ENCODE results near the gene AKAP13. TPM values are rescaled to one million over a fixed set of nuclear protein-coding genes. Genes with fewer than 3 reads are reported as not detected.
A peak's percentile ranks its signal among the peaks of the same experiment; 100 is the strongest.

Gene AKAP13
- total RNA-seq, 1 experiment from 2014 or later: 47.3 TPM

DNA sequence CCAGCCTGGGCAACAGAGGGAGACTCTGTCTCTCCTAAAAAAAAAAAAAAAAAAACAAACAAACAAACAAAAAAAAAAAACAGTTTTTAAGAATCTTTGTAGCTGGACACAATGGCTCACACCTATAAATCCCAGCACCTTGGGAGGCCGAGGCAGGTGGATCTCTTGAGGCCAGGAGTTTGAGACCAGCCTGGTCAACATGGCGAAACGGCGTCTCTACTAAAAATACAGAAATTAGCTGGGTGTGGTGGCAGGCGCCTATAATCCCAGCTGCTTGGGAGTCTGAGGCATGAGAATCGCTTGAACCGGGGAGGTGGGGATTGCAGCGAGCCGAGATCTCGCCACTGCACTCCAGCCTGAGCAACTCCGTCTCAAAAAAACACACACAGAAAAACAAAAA is 361.3 kb downstream of the AKAP13 start:
- Histone ChIP-seq H3K9me3 (ENCODE audit: control insufficient read depth, low read depth, low read length) (no peaks in the 10 kb centered on the region), H3K14ac (ENCODE audit: insufficient read depth, low read length) (no peak overlapping the region), H3K4ac (ENCODE audit: low read depth, low read length) (no peak overlapping the region), H3K79me1 (ENCODE audit: insufficient read depth, low read depth, low read length, poor library complexity, severe bottlenecking) (no peaks in the 10 kb centered on the region), H3K23me2 (ENCODE audit: insufficient read length, low read depth, low read length, poor library complexity, severe bottlenecking) (no peaks in the 10 kb centered on the region), H3K4me2 (ENCODE audit: insufficient read depth, insufficient read length, low read length) (no peak overlapping the region), H3K9ac (ENCODE audit: extremely low read depth, insufficient read length, low read length) (no peak overlapping the region), H4K91ac (ENCODE audit: insufficient read length, low read depth, low read length) (no peak overlapping the region), H3K27me3 (ENCODE audit: insufficient read depth, low read length) (no peaks in the 10 kb centered on the region), H4K20me1 (ENCODE audit: control insufficient read depth, insufficient read depth, insufficient read length) (no peaks in the 10 kb centered on the region), H3K79me2 (ENCODE audit: insufficient read depth, low read length) (no peaks in the 10 kb centered on the region), H2AFZ (ENCODE audit: low read length) (no peak overlapping the region), H3K18ac (ENCODE audit: insufficient read length, low read depth, low read length) (no peak overlapping the region), H2BK12ac (ENCODE audit: insufficient read length, low read depth, low read length) (no peak overlapping the region), H4K5ac (ENCODE audit: insufficient read length, low read depth, low read length) (no peak overlapping the region), H3K4me1 (ENCODE audit: insufficient read depth, low read length) (no peaks in the 10 kb centered on the region; the same call in 1 of the 2 replicates), H3T11ph (ENCODE audit: low read length) (no peak overlapping the region), H2BK5ac (ENCODE audit: insufficient read length, low read length) (no peak overlapping the region), H2BK15ac (ENCODE audit: low read depth, low read length) (no peak overlapping the region), H2AK5ac (ENCODE audit: insufficient read length, low read length) (no peak overlapping the region), H3K23ac (ENCODE audit: insufficient read length, low read depth, low read length) (no peak overlapping the region), H3K56ac (ENCODE audit: insufficient read length, low read depth, low read length) (no peak overlapping the region), H4K8ac (replicated peaks; ENCODE audit: insufficient read length, low read depth, low read length) (no peak overlapping the region), H2BK20ac (ENCODE audit: low read depth, low read length, poor library complexity, severe bottlenecking) (no peak overlapping the region), H3K27ac (ENCODE audit: insufficient read length, low read depth, low read length) (no peak overlapping the region), H2BK120ac (ENCODE audit: low read depth, low read length, poor library complexity, severe bottlenecking) (no peak overlapping the region)
- DNase-seq: no peak
- Mint-ChIP-seq H3K27ac (peak overlapping the region in 2 of 3 experiments; percentile 70 to 90; a peak in 5 of 7 replicates), H3K27me3 (ENCODE audit: low read depth) (no peaks in the 10 kb centered on the region), H3K4me1 (peaks cover 8 to 12% of the 10 kb centered on the region in 2 experiments; a peak in 3 of 4 replicates), H3K9me3 (no peaks in the 10 kb centered on the region), H3K4me3 (no peak overlapping the region), H3K36me3 (ENCODE audit: insufficient read depth in 1 of 3, low read depth in 3 of 3) (peaks cover 30 to 62% (median 59%) of the 10 kb centered on the region in 3 experiments; a peak in 6 of 7 replicates)
- TF ChIP-seq, protein P1, sequence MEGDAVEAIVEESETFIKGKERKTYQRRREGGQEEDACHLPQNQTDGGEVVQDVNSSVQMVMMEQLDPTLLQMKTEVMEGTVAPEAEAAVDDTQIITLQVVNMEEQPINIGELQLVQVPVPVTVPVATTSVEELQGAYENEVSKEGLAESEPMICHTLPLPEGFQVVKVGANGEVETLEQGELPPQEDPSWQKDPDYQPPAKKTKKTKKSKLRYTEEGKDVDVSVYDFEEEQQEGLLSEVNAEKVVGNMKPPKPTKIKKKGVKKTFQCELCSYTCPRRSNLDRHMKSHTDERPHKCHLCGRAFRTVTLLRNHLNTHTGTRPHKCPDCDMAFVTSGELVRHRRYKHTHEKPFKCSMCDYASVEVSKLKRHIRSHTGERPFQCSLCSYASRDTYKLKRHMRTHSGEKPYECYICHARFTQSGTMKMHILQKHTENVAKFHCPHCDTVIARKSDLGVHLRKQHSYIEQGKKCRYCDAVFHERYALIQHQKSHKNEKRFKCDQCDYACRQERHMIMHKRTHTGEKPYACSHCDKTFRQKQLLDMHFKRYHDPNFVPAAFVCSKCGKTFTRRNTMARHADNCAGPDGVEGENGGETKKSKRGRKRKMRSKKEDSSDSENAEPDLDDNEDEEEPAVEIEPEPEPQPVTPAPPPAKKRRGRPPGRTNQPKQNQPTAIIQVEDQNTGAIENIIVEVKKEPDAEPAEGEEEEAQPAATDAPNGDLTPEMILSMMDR (conservative IDR thresholded peaks at IDR 0.05): no peak
- no CpG with 5 or more reads among the region's 11 CpGs for WGBS (ENCODE audit: extremely low coverage, insufficient read length, low lambda C conversion rate)
